GM04503 (cell line): ENCODE data around the gene TOPBP1.
"Not testable (repeated sequence)": the region's sequence is repeated elsewhere in the genome, so short reads cannot be mapped to it uniquely, and the experiment has no call there.

Source experiments
- DNase-seq: peaks from one replicate; pipeline ENCODE4 v3.0.0-alpha.2; 2012; ENCODE audit warnings: low read depth

TOPBP1 gene

DNA sequence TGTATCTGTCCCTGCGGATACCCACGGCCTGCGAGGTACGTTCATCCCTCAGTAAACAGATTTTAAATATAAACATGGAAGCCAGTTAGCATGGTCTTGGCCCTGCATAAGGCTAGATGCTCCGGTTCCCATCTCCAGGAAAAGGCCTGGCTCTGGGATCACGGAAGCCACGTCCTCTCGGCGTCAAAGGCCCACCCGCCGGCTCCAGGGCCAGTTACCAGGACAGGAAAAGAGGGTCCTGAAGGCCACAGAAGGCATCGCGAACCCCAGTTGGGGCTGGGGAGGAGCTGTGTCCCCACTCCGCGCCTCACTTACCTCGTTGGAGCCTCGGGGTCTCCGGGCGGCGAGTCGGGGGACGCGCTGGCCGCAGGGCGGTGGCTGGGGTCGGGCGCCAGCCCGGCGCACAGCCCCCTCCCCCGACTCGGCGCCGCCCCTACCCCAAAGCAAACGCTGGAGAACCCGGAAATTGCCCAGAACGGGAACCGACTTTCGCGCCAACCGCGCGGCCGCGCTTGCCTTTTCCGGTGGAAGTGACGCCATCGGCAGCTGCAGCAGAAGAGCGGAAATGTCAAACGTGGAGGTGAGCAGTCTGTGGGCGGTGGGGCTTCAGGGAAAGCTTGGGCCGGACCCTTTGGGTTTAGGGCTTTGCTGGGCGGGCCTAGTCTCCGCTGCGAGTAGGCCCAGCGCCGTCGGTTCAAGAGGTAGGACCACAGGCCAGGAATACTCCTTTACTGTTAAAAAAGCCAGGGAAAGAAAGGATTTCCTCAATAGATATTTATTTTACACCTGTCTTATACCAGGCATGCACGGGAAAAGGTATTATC, at the start of gene TOPBP1:
TOPBP1 (minus strand) TSS at position 488 of the 824 bp plus-strand sequence. CDS start 814 bp downstream, outside the sequence.
- no peak for DNase-seq

DNA sequence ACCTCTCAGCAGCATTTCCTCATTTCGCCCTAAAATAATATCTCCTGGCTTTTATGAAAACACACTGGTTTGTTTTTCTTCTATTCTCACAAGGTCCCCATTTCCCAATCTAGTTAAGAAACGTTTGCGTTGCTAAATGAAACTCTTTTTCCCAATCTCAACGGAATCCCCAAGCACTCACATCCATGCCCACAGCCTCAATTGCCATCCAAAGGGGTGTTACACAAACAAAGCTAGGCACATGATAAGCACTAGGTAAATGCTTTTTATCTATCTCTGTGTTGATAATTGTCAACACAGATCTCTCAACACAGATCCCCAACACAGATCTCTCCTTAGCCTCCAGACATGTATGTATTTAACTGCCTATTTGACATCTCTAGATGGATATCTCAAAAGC, 49.3 kb upstream of the TOPBP1 start:
- DNase-seq = no peak

- no peak for DNase-seq
Measured at GRCh38 chr3:133709139-133709750, 47.5 kb upstream of the TOPBP1 start.

DNA sequence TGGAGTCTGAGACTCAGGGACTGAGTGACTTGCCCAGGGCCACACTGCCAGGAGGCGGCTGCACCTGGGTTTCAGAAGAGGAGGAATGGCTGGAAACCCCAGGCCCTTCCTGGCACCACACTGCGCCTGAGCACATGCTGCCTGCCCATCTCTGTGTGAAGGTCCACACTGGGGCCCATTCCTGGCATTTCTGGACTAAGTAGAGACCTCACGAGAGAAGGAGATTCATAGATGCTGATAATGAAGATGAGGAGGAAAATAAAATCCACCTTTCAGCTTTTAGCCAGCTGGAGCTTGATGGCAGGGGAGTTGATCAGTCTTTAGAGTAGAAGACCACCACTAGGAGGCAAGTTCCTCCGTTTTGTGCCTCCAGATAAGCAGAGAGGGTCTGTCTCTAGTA, 44.3 kb upstream of the TOPBP1 start:
- no peak for DNase-seq

DNA sequence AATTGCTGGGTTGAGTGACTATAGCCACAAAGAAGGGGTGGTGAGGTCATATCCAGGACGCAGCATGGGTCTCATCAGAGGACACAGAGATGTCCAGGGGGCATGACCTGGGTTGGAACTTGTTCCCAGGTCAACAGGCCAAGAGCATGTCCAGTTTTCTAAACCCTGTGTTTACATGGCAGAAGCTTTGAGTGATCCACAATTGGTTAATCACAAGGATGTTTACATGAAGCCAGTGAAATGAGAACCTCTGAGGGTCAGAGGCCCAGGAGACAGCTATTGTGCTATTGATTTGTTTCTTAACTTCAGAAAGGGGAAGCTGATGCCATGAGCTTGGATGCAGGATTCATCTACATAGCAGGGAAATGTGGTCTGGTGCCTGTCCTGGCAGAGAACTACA, 42.2 kb upstream of the TOPBP1 start:
- no peak for DNase-seq

- DNase-seq = no peak
Measured at GRCh38 chr3:133701435-133702358, 40.0 kb upstream of the TOPBP1 start.

DNA sequence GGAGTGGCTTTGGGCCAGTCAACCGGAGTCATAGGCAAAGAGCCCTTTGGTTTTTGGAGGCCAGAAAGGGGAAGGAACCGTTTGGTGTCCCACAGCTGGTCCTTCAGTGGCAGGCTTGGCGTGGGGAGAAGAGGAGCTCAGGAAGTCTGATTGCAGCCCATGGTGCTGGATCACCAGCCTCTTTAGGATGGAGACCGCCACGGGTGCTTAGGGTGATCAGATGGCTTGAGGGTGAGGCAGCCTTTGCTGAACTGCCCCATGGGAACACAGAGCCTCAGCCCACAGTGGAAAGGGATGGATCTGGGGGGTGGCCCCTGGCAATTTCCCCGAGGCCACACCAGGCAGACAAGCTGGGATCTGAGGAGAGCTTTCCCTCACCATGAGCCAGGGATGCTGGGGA, 38.6 kb upstream of the TOPBP1 start:
- no peak for DNase-seq

GRCh38 chr3:133699903-133700302, 38.2 kb upstream of the TOPBP1 start:
- DNase-seq = no peak

DNA sequence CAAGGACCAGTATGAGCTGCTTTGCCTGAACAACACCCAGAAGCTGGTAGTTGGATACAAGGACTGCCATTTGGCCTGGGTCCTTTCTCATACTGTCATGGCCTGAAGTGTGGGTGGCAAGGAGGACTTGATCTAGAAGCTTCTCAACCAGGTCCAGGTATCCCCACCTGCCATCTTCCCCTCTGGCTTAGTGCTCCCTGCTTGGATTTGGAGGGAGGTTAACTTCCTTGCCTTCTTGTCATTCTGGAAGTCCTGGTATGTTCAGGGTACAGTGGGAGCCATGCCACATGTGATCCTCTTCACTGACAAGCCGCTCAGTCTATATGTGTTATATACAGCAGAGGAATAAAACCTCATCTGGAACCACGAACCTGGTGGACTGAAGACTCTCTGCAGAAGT, 37.7 kb upstream of the TOPBP1 start:
- no peak for DNase-seq

GRCh38 chr3:133697960-133698359, 36.2 kb upstream of the TOPBP1 start:
- no peak for DNase-seq

- no peak for DNase-seq
Measured at GRCh38 chr3:133695560-133696171, 33.9 kb upstream of the TOPBP1 start.

GRCh38 chr3:133694288-133695268, 32.8 kb upstream of the TOPBP1 start:
- DNase-seq = no peak

DNA sequence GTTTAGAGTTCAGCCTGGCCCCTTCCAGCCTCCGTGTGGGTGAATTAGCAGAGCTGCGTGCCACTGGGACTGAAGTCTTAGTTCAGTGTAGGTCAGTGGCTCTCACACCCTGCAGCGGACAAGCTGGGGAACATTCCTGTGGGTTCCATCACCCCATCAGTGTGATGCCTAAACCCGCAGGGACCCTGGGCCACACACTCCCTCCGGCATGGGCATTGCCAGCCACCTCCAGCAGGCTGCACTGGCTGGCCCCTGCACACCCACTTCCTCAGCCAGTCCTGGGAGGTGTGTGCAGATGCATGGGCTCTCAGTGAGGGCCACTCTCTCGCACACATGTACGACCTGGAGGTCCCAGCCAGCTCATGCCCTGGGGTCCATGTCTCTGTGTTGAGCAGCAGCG, 32.1 kb upstream of the TOPBP1 start:
- DNase-seq = no peak

- DNase-seq = no peak
Measured at GRCh38 chr3:133692759-133693158, 31.0 kb upstream of the TOPBP1 start.

- DNase-seq = no peak
Measured at GRCh38 chr3:133691273-133692107, 29.7 kb upstream of the TOPBP1 start.

GRCh38 chr3:133677993-133678392, 16.3 kb upstream of the TOPBP1 start:
- DNase-seq = not testable (repeated sequence)

DNA sequence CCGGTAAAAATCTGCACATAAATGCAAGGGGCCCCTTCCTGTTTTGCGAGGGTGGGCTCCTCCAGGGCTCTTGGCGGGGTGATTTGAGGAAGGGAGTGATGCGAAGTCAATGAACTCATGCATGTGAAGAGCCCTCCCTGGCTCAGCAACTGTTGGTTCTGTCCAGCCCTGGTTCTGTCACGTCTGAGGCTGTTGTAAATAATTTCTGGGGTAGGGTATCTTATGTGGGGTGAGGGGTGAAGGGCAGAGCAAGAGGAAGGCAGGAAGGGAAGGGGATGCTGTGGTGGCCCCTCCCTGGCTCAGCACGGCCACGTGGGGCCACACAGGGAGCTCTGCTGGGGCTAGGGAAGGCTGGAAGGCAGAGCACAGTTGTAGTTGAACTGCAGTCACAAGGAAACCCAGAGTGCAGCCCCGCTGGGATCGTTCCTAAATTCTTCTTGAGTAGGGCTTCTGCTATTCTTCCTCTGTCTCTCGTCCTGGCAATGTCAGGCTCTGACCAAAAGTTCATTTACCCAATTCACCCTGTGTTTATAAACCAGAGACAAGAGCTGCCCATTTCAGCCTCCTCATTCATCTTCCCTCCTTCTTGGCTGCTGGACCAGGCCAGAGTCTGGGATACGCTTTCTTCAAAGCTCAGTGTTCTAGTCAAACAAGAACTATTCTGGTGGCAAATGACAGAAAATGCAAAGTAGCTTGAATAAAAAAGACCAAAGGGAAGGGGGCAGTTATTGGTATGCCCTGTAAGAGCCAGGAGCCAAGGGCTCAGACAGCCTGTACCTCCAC, 14.8 kb upstream of the TOPBP1 start:
- DNase-seq = no peak

GRCh38 chr3:133675631-133676335, 14.0 kb upstream of the TOPBP1 start:
- no peak for DNase-seq
